Glomerular visceral epithelial cell (primary cell): Measurements from ENCODE around the gene THSD4.
"Not testable (repeated sequence)": the region's sequence is repeated elsewhere in the genome, so short reads cannot be mapped to it uniquely, and the experiment has no call there.

Source experiments
- DNase-seq: peaks from one replicate; pipeline ENCODE4 v3.0.0-alpha.2; 2016; ENCODE audit errors: extremely low spot score

THSD4 gene

GRCh38 chr15:71657141-71657540 is 541.9 kb downstream of the THSD4 start:
- DNase-seq, result no peak

DNA sequence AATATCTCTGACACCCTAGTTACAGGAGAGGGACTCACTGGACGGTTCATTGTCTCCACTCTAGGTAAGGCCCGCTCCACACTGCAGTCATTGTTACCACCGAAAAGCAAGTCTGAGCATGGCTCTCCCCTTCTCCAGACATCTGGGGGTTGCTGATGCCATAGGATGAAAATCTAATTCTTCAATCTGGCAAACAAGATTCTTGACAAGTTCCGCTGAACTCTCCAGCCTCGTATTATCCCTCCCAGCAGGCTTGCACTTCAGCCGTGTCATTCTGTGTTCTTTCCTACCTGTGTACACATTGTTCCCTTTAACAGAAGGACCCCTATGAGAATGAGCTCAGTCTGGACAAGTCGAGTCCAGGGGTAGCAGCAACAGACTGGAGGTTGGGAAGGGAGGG is 542.8 kb downstream of the THSD4 start:
- DNase-seq, result no peak

GRCh38 chr15:71658827-71659729 is 543.8 kb downstream of the THSD4 start:
- no peak for DNase-seq

DNA sequence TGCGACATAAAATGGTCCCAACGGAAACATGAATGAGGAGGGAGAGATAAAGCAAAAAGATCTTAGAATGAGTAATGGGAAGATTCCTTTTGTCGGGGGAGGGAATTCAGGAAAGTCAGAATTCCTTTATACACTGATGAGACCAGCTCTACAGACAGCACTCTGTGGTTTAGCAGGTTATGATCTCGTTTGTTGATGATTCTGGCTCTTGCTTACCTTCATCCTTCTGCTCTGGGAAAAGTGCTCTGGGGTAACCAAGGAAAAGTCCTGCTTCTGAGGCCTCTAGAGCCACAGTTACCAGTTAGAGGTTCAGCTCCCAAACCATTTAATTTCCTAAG is 544.4 kb downstream of the THSD4 start:
- no peak for DNase-seq

DNA sequence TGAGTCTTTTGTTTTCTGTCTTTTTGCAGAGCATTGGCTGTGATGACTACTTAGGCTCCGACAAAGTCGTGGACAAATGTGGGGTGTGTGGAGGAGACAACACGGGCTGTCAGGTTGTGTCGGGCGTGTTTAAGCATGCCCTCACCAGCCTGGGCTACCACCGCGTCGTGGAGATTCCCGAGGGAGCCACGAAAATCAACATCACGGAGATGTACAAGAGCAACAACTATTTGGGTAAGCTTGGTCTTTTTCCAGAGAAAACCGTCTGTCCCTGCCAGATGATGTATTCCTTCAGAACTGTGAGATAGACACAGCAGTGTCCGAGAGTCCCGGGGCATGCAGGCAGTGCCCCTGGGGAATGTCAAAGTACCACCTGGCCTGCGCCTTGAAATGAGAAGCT is 545.2 kb downstream of the THSD4 start:
- no peak for DNase-seq

GRCh38 chr15:71662306-71662705 is 547.0 kb downstream of the THSD4 start:
- DNase-seq, result no peak

DNA sequence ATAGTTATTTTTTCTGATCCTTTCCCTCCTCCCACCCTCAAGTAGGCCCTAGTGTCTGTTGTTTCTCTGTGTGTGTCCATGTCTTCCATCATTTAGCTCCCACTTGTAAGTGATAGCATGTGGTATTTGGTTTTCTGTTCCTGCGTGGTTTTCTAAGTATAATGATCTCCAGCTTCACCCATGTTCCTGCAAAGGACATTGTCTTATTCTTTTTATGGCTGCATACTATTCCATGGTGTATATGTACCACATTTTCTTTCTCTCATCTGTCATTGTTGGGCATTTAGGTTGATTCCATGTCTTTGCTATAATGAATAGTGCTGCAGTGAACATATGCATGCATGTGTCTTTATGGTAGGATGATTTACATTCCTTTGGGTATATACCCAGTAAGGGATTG is 549.4 kb downstream of the THSD4 start:
- DNase-seq, result no peak

DNA sequence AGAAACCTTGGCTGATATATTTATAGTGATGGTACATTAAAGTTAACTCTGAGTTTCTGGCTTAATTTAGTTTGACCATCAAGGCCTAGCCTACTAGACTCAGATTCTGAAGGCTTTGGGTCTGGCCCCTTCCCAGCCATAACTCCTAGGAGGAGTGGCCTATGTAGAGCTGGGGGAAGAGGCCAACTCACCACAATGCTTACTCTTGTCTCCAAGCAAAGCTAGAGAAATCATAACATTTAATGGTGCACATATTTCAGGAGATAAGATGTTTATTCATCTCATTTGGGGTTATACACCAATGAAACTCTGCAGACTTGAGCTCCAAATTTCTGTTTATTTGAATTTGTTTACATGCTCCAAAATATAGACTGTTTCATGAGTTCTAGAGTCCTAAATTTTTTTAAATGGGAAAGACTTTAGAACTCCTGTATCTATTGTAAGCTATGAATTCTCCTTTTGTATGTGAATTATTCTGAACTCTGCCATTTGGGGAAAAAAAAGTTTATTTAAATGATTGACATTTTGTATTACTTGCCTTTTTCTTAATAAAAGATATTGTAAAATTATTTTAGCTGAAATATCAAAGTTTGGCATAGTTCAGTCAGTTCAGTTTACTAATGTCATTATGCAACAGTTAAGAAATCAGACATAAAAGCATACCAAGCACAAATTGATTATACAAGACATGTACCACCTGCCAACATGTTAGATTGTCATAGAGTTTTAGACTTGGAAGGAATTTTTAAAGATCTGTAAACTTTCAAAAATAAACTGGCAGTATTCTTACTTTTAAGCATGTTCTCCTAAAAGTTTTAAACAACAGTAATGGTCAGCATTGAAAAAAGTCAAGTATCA is 551.7 kb downstream of the THSD4 start:
- no peak for DNase-seq

DNA sequence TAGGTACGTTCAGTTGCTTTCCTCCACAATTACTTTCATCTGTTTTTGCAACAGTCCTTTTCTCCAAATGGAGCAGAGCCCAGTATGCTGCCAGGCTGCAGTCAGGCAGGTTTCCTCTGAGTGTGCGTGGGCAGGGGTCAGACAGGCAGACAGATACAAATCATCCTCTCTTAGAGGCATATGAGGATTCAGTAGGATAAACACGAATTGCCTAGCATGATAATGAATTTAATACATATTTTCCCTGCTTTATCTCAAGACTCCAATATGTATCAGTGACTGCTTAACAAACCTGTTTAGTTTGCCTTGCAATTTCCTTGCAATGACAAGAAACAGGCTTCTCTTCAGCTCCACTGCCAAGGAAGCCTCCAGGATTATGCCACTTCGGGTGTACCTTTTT is 554.4 kb downstream of the THSD4 start:
- DNase-seq, result no peak

GRCh38 chr15:71670222-71670621 is 555.0 kb downstream of the THSD4 start:
- not testable (repeated sequence) for DNase-seq

DNA sequence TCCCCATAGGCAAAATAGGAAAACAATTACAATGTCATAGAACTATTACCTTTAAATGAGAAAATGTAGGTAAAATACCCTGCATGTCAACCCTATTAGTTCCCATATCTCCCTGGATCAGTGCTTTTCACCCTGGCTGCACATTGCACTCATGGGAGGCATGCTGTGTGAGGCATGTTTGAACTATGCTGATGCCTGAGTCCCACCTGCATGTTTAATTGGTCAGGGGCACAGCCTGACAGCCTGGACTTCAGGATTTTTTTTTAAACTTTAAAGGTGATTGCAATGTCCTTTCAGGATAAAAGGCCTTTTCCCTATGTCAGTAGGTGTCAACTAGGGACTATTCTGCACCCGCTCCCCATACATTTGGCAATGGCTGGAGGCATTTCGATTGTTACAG is 559.1 kb downstream of the THSD4 start:
- DNase-seq, result no peak

GRCh38 chr15:71677352-71677751 is 562.1 kb downstream of the THSD4 start:
- no peak for DNase-seq

GRCh38 chr15:71677766-71678165 is 562.5 kb downstream of the THSD4 start:
- no peak for DNase-seq

- no peak for DNase-seq
Observed at GRCh38 chr15:71678191-71678590, 562.9 kb downstream of the THSD4 start.

- no peak for DNase-seq
Observed at GRCh38 chr15:71678605-71679004, 563.3 kb downstream of the THSD4 start.

- no peak for DNase-seq
Observed at GRCh38 chr15:71679223-71679792, 564.0 kb downstream of the THSD4 start.

- DNase-seq, result no peak
Observed at GRCh38 chr15:71679793-71680353, 564.6 kb downstream of the THSD4 start.

GRCh38 chr15:71682001-71682400 is 566.7 kb downstream of the THSD4 start:
- DNase-seq, result no peak

DNA sequence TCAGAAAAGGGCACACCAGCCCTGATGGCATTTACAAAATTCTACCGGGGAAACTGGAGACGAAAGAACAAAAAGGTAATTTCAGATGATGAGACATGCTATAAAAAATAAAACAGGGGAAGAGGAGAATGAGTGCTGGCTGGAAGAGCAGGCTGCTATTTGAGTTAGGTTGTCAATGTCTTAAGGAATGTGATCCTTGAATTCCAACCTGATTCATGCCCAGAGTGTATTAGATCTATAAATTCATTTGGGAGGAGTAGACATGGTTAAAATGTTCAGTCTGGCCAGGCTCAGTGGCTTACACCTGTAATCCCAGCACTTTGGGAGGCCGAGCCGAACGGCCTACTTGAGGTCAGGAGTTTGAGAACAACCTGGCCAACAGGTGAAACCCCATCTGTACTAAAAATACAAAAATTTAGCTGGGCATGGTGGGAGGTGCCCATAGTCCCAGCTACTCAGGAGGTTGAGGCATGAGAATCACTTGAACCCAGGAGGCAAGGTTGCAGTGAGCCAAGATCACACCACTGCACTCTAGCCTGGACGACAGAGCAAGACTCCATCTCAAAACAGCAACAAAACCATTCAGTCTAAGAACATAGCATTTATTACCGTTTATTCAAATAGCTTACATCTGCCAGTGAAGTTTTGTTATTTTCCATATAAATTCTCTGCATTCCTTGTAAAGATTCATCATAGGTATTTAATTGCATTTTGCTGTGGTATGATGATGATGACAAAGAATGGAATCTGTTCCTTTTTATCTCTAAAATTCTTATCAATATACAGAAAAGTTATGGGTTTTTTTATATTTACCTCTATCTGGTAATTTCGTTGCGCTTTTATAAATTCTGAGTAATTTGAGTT is 568.4 kb downstream of the THSD4 start:
- DNase-seq, result no peak

DNA sequence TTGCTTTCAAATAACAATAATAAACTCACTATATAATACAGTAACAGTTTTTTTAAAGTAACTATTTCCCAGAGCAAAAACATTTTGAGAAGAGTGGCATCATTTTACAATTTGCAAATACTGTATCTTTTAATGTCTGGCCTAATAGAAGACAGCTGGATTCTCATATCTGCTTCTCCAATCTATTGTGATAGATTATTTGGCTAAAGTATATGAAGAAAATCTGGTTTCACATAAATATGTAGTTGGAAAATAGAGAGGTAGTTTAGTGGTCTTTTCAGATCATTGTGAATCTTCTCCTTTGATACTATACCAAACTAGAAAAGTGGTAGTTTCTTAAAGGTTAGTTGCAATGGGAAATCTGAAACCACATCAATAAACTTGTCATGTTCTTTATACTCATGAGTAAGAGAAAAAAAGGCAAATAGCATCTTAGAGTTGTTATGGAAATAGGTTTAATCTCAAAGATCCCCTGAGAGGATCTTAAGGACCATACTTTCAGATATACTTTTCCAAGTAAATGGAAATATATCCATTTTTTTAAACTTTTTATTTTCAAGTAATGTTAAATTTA is 570.2 kb downstream of the THSD4 start:
- no peak for DNase-seq
